ENCODE data around the gene CNTNAP4. TPM values are rescaled to one million over a fixed set of nuclear protein-coding genes. Genes with fewer than 3 reads are reported as not detected.

The CNTNAP4 gene
- total and polyA plus RNA-seq, 2 of the 4 experiments (the other 2 are of a cell fraction) = not detected

- no TSS peak for BruUV-seq (replicated peaks)
- CTCF ChIA-PET = no interaction called here
- WGBS, 2 experiments (ENCODE audit: extremely low coverage in 2 of 2, insufficient read length in 1 of 2) = no CpG with 5 or more reads among the region's 2 CpGs
Observed at GRCh38 chr16:76265434-76266045, 11.7 kb upstream of the CNTNAP4 start.

More at GRCh38 chr16:76265434-76266045, 11.7 kb upstream of the CNTNAP4 start:
- Histone ChIP-seq H3K79me1 (ENCODE audit: low read depth in 1 of 2, low read length in 2 of 2) (no peaks in the 10 kb centered on the region), H3K27me3 (ENCODE audit: control insufficient read depth, insufficient read depth, low read length) (no peaks in the 10 kb centered on the region), H3K27ac (ENCODE audit: insufficient read depth, low read length) (no peak overlapping the region), H3K14ac (replicated peaks; ENCODE audit: low read depth, low read length) (no peak overlapping the region), H2BK20ac (ENCODE audit: low read depth, low read length) (no peak overlapping the region), H3K9ac (ENCODE audit: low read depth, low read length) (no peak overlapping the region), H3K4ac (ENCODE audit: low read depth, low read length) (no peak overlapping the region), H3K4me2 (ENCODE audit: low read depth, low read length) (no peak overlapping the region), H2BK120ac (ENCODE audit: low read depth, low read length) (no peak overlapping the region), H3K9me3 (ENCODE audit: control insufficient read depth, insufficient read depth, low read length) (0 out of 2 replicates have a peak, but pooled peaks cover 2% of the 10 kb centered on the region), H2BK15ac (ENCODE audit: low read depth, low read length) (no peak overlapping the region), H3K4me3 (ENCODE audit: insufficient read depth, low read depth, low read length) (no peak overlapping the region), H2AK9ac (replicated peaks; ENCODE audit: low read depth, low read length, poor library complexity) (no peak overlapping the region), H3K56ac (ENCODE audit: extremely low read depth, insufficient read depth, low read length) (no peak overlapping the region), H2BK5ac (ENCODE audit: low read depth, low read length, poor library complexity, severe bottlenecking) (no peak overlapping the region), H3K18ac (ENCODE audit: low read depth, low read length) (no peak overlapping the region), H4K91ac (ENCODE audit: insufficient read depth, low read depth, low read length) (no peak overlapping the region), H2AK5ac (ENCODE audit: low read depth, low read length) (no peak overlapping the region), H3K9me1 (ENCODE audit: insufficient read depth, low read length) (no peaks in the 10 kb centered on the region), H4K5ac (ENCODE audit: low read depth, low read length) (no peak overlapping the region), H2AFZ (replicated peaks; ENCODE audit: low read length, poor library complexity) (no peak overlapping the region), H3K36me3 (ENCODE audit: control insufficient read depth, insufficient read depth, low read length) (no peaks in the 10 kb centered on the region), H3K23ac (ENCODE audit: low read depth, low read length) (no peak overlapping the region), H3K4me1 (ENCODE audit: control insufficient read depth, insufficient read depth, low read length) (no peaks in the 10 kb centered on the region), H4K20me1 (ENCODE audit: insufficient read depth, low read length) (no peaks in the 10 kb centered on the region), H4K8ac (ENCODE audit: low read depth in 2 of 2, low read length in 2 of 2) (no peak overlapping the region)
- ATAC-seq (ENCODE audit: low read depth) (no peak), DNase-seq (peak; percentile 1)
- dilution Hi-C loops (cut with HindIII; ENCODE audit: low sequenced_read_pairs, unreplicated experiment) (no loop called here), in situ Hi-C loops (cut with MboI; ENCODE audit: low sequenced_read_pairs) (no loop called here), intact Hi-C loops (cut with micrococcal nuclease) (no loop called here)
- POLR2A ChIA-PET (ENCODE audit: unreplicated experiment) = no interaction called here
- TF ChIP-seq RCOR1 (IDR thresholded peaks at IDR 0.05; ENCODE audit: insufficient replicate concordance, low read length) = no peak
- TF ChIP-seq MXI1 (IDR thresholded peaks at IDR 0.05; ENCODE audit: borderline replicate concordance, low read depth, low read length) = no peak
- TF ChIP-seq NFE2L2 (IDR thresholded peaks at IDR 0.05; ENCODE audit: low read depth, low read length) = no peak
- no peak for TF ChIP-seq ELK1 (IDR thresholded peaks at IDR 0.05; ENCODE audit: borderline replicate concordance, low read depth, low read length)
- no peak for TF ChIP-seq USF2 (IDR thresholded peaks at IDR 0.05; ENCODE audit: low read depth, low read length)
- peak; percentile 33; the same call in 1 of the 2 replicates for TF ChIP-seq CTCF (conservative IDR thresholded peaks at IDR 0.05; ENCODE audit: low read depth, low read length)
- no peak for TF ChIP-seq CEBPB (IDR thresholded peaks at IDR 0.05; ENCODE audit: low read depth, low read length)
- TF ChIP-seq RAD21 (IDR thresholded peaks at IDR 0.05; ENCODE audit: low read length) = peak; percentile 3; the same call in 1 of the 2 replicates
- TF ChIP-seq CHD1 (IDR thresholded peaks at IDR 0.05; ENCODE audit: low read depth, low read length) = no peak
- no peak for TF ChIP-seq POLR2A (IDR thresholded peaks at IDR 0.05; ENCODE audit: low read depth, low read length)
